Thyroid gland (tissue), 4 donors: ENCODE results near the gene ARHGEF3.

ENCODE experiments used
- POLR2A ChIP-seq, 2 donors: fragments of 450-650 bp; IDR thresholded peaks; one replicate each; pipeline ENCODE4 v1.6.1; 2017; ENCODE audit warnings: antibody characterized with exemption in 2 of 2, mild to moderate bottlenecking in 2 of 2, moderate library complexity in 1 of 2
- TF ChIP-seq, protein P1 (sequence below), 6 experiments: fragments of 200-600 bp in 3 of 6; fragments of 450-650 bp in 3 of 6; sonication (generic) in 3 of 6; IDR thresholded peaks; one replicate each; pipeline ENCODE4 v1.5.1; 2016 to 2019; ENCODE audit warnings: antibody characterized with exemption in 6 of 6, mild to moderate bottlenecking in 2 of 6, inconsistent platforms in 1 of 6, moderate library complexity in 1 of 6

DNA sequence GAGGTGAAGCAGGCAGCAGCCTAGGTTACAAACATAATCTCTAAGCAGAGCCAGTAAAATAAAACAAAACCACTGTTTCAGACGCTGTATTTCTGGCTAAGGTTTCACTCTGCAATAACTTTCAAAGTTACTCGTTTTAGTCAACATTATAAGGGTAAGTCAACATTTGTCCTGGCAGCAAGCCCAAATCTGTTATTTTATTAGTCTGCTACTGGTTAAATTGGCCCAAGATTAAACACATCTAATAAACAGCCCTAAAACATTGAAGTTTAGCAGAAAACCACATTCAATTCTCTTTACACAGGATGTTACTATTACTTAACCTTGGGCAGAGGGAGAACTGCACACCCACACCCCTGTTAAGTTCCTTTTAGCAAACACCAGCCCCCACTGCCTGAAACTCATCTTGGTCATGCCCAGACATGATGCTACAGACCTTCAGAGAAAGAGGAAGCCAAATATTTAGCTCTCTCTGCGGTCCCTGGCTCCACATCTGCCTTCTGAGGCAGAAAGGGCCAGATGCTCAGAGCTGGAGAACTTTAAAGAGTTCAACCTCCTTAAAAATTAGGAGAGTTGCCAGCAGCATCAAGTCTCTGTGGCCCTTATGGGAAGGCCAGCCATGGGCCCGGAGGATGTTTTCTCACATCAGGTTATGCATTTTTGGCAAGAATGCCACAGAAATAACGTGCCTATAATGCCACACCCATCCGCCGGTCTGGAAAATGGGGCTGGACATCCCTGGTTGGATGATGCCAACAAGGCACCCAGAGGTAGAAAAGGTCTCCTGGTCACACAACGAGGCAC lies 17.9 kb downstream of the ARHGEF3 start:
- TF ChIP-seq POLR2A (IDR thresholded peaks at IDR 0.05): no peak
- TF ChIP-seq, protein P1, sequence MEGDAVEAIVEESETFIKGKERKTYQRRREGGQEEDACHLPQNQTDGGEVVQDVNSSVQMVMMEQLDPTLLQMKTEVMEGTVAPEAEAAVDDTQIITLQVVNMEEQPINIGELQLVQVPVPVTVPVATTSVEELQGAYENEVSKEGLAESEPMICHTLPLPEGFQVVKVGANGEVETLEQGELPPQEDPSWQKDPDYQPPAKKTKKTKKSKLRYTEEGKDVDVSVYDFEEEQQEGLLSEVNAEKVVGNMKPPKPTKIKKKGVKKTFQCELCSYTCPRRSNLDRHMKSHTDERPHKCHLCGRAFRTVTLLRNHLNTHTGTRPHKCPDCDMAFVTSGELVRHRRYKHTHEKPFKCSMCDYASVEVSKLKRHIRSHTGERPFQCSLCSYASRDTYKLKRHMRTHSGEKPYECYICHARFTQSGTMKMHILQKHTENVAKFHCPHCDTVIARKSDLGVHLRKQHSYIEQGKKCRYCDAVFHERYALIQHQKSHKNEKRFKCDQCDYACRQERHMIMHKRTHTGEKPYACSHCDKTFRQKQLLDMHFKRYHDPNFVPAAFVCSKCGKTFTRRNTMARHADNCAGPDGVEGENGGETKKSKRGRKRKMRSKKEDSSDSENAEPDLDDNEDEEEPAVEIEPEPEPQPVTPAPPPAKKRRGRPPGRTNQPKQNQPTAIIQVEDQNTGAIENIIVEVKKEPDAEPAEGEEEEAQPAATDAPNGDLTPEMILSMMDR (IDR thresholded peaks at IDR 0.05): no peak
